OCI-M1 (cell line): ENCODE measurements around the gene TEX11.
"Not testable (repeated sequence)": the region's sequence is repeated elsewhere in the genome, so short reads cannot be mapped to it uniquely, and the experiment has no call there.

Experiments
- DNase-seq: peaks from one replicate; lab custom pipeline; 2025; lab: John Stamatoyannopoulos, UW

Gene TEX11

DNA sequence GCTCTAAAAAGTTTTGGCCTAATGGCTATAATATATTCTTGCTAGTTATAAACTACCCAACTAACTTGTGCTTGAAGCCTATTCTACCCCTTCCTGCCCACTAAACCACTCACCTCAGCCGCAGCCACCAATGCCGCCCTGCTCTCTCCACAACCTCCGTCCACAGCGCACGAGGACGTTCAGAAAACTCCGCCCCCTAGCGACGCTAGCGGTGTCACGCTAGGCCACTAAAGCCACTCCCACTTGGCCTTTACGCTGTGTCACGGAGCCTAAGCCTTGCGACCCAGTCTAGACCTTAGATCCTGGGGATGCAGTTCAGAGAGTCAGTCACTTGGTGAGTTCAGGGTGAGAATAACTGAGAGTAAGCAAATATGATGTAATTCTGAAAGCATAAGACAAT lies at the start of gene TEX11:
TEX11 (minus strand) TSS at position 171 of the 400 bp plus-strand sequence. CDS start 922 bp downstream, outside the sequence.
- no peak for DNase-seq

DNA sequence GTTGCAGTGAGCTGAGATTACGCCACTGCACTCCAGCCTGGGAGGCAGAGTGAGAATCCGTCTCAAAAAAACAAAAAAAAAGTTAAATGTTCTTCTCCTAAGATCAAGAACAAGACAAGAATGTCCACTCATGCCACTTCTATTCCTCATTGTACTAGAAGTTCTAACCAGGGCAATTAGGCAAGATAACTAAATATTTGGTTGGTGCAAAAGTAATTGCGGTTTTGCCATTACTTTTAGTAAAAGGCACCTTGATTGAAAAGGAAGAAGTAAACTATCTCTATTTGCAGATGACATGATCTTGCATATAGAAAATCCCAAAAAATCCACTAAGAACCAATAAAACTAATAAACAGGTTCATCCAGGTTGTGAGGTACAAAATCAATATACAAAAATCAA lies 46.4 kb upstream of the TEX11 start:
- no peak for DNase-seq

DNA sequence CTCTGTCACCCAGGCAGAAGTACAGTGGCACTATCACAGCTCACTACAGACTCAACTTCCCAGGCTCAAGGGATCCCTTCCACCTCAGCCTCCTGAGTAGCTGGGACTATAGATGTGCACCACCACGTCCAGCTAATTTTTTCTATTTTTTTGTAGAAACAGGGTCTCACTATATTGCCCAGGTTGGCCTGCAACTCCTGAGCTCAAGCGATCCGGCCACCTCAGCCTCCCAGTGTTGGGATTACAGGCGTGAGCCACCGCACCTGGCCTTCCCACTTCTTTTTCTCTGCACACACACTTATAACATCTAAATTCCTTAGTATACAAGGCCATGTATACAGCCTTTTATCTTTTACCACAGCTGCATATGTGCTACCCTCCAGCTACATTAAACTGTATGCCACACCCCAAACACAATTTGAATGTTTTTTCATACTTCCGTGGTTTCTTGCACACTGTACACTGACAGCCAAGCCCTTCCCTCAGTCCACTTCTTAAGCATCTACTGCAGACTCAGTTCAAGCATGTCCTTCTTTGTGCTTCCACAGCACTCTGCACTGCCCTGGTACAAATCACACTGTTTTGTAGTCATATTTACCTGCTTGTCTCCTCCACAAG lies 15.9 kb upstream of the TEX11 start:
- no peak for DNase-seq

DNA sequence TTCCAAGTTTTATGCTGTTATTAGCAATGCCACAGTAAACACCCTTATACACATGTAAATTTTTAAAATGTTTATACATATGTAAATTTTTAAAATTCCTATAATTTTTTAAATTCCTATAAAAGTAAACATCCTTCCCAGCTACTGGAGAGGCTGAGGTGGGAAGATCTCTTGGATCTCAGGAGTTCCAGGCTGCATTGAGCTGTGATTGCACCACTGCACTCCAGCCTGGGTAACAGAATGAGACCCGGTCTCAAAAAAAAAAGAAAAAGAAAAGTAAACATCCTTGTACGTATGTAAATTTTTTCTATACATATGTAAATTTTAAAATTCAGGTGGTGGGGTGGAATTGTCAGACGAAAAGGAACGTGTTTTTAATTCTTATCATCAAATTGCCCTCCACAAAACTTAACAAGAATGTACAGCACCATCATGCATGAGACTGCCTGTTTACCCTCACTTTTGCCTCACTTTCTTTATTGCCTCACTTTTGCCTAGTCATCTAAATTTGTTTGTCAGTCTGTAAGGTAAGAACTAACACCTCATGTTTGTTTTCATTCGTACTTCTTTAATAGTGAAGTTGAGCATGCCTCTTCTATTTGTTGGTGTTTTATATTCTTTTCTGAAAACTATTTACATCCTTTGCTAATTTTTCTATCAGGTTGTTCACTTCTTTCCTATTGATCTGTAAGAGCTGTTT lies 14.4 kb upstream of the TEX11 start:
- DNase-seq: no peak

DNA sequence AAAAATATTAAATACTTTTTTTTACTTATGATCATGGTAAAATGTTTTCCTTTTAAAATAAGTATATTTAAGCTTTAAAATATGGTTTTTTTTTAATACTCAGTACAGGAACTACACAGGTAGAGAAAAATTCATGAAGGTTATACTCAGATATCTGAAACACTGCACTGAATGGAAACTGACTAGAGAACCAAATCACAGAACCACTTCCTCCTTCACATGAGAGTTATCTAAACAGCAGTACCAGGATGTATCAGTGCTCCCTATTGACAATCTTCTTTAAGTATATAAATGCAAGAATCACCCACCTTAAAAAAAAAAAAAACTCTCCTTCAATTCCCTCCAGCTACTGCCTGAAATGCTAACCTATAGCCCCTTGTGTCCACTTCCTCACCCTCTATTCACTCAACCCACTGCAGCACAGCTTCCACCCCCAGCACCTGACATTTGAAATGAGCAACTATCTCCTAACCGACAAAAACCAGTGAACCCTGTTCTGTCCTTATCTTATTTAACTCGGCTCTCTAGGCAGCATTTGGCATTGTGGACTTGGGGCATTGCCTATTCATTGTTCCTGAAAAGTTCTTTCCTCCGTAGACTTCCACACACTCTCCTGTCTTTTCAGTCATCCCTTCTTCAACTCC lies 13.3 kb upstream of the TEX11 start:
- DNase-seq: peak; percentile 2

DNA sequence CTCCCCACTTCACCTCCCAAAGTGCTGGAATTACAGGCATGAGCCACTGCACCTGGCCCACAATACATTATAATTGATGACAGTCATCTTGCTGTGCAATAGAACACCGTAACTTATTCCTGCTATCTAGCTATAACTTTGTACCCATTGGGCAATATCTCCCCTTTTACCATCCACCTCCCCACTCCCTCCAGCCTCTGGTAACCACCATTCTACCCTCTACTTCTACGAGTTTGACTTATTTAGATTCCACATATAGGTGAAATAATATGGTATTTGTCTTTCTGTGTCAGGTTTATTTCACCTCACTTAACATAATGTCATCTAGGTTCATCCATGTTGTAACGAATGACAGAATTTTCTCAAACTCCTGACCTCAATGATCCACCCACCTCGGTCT lies 8.2 kb upstream of the TEX11 start:
- DNase-seq: no peak

DNA sequence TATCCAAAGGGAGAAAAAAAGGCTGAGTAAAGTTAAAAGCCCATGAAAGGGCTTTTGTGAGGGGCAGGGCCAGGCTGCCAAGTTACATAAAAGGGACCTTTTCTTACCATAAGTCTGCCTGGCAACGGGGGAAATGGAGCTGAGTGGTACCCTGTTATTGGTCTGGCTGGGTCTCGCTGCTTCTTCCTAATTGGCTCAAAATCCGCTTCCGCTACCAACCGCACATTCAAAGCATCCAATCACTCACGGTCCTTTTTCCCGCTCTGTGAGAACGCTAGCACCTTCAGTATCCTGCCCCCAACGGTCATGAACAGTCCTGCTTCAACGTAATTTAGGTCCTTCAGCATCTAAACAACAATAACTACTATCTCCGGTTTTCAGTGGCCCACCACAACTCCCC lies 611 bp downstream of the TEX11 start:
- no peak for DNase-seq

DNA sequence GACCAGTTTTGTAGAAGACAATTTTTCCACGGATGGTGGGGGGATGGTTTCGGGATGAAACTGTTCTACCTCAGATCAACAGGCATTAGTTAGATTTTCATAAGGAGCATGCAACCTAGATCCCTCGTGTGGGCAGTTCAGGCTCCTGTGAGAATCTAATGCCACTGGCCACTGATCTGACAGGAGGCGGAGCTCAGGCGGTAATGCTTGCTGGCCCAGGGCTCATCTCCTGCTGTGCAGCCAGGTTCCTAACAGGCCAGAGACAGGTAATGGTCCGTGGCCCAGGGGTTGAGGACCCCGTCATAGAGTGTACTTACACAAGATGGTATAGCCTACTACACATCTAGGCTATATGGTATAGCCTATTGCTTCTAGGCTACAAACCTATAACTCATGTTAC lies 7.0 kb downstream of the TEX11 start:
- no peak for DNase-seq

DNA sequence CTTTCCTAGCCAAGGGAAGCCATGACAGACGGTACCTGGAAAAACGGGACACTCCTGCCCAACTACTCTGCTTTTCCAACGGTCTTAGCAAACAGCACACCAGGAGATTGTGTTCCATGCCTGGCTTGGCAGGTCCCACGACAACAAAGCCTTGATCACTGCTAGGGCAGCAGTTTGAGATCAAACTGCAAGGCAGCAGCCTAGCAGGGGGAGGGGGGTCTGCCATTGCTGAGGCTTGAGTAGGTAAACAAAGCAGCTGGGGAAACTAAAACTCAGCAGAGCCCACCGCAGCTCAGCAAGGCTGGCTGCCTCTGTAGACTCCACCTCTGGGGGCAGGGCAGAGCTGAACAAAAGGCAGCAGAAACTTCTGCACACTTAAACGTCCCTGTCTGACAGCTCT lies 18.1 kb downstream of the TEX11 start:
- DNase-seq: not testable (repeated sequence)

DNA sequence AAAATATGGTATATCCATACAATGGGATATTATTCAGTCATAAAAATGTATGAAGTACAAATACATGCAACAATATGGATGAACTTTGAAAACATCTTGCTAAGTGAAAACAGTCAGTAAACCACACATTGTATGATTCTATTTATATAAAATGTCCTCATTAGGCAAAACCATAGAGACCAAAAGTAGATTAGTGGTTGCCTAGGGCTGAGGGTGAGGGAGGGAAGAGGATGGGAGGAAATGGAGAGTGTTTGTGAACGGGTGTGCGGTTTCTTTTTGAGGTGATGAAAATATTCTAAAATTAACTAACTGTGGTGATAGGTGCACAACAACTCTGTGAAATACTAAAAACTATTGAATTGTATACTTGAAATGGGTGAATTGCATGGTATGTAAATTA lies 29.6 kb downstream of the TEX11 start:
- DNase-seq: no peak

DNA sequence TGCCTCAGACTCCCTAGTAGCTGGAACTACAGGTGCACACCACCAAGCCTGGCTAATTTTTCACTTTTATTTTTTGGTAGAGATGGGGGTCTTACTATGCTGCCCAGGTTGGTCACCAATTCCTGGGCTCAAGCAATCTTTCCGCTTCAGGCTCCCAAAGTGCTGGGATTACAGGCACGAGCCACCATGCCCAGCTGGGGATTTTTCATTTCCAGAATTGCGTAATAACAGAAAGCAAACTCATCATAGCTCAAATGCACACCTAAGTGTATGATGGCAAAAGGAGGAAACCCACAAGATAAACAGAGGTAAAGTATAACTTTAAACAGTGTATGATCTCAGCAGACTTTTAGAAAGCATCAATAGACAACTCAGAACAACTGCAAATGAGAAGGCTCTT lies 56.2 kb downstream of the TEX11 start:
- DNase-seq: no peak

DNA sequence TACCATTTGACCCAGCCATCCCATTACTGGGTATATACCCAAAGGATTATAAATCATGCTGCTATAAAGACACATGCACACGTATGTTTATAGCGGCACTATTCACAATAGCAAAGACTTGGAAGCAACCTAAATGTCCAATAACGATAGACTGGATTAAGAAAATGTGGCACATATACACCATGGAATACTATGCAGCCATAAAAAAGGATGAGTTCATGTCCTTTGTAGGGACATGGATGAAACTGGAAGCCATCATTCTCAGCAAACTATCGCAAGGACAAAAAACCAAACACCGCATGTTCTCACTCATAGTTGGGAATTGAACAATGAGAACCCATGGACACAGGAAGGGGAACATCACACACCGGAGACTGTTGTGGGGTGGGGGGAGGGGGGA lies 64.4 kb downstream of the TEX11 start:
- not testable (repeated sequence) for DNase-seq

DNA sequence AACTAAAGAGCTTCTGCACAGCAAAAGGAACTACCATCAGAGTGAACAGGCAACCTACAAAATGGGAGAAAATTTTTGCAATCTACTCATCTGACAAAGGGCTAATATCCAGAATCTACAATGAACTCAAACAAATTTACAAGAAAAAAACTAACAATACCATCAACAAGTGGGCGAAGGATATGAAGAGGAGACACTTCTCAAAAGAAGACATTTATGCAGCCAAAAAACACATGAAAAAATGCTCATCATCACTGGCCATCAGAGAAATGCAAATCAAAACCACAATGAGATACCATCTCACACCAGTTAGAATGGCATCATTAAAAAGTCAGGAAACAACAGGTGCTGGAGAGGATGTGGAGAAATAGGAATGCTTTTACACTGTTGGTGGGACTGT lies 64.9 kb downstream of the TEX11 start:
- DNase-seq: not testable (repeated sequence)

DNA sequence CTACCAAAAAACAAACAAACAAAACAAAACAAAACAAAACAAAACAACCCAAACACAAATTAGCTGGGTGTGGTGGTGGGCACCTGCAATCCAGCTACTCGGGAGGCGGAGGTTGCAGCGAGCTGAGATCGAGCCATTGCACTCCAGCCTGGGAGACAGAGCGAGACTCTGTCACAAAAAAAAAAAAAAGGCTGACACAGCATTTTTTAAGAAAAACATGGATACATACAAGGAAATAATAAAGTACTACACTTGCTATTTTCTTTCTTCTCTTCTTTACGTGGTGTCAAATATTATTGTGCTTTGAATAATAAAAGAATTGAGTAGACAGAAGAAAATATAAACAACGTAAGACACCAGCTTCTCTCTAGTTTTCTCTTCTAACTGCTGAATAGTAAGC lies 73.9 kb downstream of the TEX11 start:
- no peak for DNase-seq

DNA sequence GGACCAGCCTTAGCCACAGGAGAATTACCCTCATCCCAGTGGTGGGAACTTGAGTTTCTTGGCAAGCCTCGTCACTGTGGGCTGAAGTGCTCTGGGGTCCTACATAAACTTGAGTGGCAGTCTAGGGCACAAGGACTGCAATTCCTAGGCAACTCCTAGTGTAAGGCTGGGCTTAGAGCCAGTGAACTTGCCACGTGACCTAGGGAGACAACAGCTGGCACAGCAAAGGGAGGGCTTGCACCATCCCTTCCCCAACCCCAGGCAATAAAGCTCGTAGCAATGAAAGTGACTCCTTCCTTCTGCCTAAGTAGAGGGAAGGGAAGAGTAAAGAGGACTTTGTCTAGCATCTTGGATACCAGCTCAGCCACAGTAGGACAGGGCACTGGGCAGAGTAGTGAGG lies 81.8 kb downstream of the TEX11 start:
- DNase-seq: no peak

DNA sequence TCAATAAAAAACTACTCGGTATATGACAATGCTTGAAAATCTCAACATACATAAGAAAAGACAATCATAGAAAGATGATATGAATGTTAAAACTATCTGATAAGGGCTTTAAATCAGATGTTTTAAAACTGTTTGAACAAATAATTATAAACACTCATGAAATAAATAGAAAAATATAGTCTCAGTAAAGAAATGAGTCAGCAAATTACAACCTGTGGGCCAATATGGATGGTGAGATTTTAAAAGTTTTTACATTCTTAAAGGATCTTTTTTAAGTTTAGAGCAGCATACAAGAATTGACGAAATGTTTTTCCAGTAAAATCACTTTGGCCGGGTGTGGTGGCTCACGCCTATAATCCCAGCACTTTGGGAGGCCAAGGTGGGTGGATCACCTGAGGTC lies 83.1 kb downstream of the TEX11 start:
- no peak for DNase-seq

DNA sequence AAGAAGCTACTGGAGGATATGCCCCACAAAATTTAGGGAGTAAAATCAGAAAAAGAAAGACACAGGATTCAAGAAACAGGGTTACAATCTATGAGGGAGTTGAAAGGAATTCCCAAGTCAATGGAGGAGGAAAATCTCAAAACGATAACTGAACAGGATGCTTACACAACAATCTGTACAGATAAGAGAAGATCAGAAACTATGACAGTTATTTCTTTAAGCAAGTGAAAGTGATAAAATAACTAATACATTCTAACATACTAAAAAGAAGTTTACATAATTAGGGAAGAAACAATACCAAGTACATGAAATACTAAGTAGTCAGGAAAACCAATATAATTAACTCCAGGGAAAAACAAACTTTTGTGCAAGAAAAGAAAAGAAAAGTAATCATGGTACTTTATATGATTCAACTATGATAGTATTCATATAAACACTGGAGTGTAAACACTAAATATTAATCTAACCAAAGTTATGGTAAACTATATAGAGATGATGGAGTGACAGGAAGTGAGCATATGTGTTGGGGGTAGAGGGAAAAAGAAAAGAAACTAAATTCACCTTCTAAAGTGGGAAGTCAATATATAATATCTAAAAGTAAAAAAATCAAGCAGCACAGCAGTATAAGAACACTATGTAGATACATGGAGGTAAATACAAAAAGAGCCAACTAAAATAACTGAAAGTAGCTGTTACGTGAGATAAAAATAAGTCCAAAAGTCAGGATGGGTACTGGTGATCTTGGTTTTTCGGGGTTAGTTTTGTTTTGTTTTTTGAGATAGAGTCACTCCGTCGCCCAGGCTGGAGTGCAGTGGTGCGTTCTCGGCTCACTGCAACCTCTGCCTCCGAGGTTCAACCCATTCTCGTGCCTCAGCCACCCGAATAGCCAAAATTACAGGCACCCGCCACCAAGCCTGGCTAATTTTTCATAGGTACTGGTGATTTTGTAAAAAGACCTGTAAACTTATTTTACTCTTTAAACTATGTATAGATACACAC lies 99.3 kb downstream of the TEX11 start:
- no peak for DNase-seq

DNA sequence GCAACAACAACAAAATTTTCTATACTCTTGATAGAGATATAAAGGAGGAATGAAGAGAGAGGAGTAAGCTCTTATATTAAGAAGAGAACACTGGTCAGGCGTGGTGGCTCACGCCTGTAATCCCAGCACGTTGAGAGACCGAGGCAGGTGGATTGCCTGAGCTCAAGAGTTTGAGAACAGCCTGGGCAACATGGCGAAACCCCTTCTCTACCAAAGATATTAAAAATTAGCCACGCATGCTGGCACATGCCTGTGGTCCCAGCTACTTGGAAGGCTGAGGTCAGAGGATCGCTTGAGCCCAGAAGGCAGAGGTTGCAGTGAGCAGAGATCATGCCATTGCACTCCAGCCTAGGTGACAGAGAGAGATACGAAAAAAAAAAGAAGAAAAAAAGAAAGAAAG lies 102.4 kb downstream of the TEX11 start:
- no peak for DNase-seq

DNA sequence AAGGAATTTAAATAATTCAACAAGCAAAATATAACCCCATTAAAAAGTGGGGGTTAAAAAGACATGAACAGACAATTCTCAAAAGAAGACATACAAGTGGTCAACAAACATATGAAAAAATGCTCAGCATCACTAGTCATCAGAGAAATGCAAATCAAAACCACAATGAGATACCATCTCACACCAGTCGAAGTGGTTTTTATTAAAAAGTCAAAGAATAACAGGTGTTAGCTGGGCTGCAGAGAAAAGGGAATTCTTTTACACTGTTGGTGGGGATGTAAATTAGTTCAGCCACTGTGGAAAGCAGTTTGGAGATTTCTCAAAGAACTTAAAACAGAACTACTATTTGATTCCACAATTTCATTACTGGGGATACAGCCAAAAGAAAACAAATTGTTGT lies 111.8 kb downstream of the TEX11 start:
- DNase-seq: not testable (repeated sequence)

DNA sequence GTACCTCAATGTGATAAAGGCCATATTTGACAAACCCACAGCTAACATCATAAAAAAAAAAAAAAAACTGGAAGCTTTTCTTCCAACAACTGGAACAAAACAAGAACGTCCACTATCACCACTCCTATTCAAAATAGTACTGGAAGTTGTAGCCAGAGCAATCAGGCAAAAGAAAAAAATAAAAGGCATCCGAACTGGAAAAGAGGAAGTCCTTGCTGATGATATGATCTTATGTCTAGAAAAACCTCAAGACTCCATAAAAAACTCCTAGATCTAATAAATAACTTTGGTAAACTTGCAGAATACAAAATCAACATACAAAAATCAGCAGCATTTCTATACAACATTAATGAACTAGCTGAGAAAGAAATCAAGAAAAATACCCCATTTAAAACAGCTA lies 134.3 kb downstream of the TEX11 start:
- DNase-seq: peak; percentile 57

DNA sequence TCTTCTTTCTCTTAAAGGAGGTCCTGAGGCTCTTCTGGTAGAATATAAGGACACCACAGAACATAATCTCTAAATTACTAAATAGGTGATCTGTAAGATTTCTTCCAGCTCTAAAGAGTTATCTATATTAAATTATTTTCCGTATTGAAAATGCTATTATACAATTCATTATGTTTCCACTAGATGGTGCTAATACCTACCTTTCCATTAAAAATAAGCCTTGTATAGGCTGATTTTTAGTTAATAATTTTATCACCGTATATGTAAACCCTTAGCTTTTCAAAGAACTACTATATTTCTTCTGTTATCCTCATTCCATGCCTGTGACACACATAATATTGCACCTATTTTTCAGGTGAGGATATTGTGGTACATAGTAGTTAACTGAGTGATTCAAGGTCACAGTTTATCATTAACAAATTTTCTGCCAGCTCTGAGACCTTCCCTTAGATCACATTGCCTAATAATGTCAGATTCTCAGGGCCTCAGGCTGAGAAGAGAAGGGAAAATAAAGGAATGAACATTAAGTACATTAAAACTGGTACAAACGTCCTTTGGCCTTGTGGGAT lies 138.8 kb downstream of the TEX11 start:
- DNase-seq: peak; percentile 18

DNA sequence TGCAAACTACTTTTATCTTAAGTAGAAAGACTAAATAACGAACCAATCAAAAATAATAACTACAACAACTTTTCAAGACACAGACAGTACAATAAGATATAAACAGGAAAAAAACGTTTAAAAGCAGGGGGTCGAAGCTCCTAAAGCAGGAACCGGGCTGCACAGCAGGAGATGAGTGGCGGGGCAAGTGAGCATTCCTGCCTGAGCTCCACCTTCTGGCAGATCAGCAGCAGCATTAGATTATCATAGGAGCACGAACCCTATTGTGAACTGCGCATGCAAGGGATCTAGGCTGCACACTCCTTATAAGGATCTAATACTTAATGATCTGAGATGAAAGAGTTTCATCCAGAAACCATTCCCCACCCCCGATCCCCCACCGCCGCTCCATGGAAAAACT lies 146.2 kb downstream of the TEX11 start:
- DNase-seq: peak; percentile 7
